H54 (cell line): ENCODE measurements around the gene SERPINB6.

Source experiments
- DNase-seq: peaks from one replicate; pipeline ENCODE4 v3.0.0; 2011; ENCODE audit warnings: low spot score, mixed read lengths; ENCODE audit not compliant: insufficient read length
- FAIRE-seq: peaks from 3 replicates; lab custom pipeline; 2011; peaks lifted over from hg19 to GRCh38; lab: Jason Lieb, UNC
- POLR2A ChIP-seq: IDR thresholded peaks from 2 replicates; pipeline ENCODE4 v1.6.1; 2011; ENCODE audit warnings: low read depth, mild to moderate bottlenecking, low read length

Gene SERPINB6

DNA sequence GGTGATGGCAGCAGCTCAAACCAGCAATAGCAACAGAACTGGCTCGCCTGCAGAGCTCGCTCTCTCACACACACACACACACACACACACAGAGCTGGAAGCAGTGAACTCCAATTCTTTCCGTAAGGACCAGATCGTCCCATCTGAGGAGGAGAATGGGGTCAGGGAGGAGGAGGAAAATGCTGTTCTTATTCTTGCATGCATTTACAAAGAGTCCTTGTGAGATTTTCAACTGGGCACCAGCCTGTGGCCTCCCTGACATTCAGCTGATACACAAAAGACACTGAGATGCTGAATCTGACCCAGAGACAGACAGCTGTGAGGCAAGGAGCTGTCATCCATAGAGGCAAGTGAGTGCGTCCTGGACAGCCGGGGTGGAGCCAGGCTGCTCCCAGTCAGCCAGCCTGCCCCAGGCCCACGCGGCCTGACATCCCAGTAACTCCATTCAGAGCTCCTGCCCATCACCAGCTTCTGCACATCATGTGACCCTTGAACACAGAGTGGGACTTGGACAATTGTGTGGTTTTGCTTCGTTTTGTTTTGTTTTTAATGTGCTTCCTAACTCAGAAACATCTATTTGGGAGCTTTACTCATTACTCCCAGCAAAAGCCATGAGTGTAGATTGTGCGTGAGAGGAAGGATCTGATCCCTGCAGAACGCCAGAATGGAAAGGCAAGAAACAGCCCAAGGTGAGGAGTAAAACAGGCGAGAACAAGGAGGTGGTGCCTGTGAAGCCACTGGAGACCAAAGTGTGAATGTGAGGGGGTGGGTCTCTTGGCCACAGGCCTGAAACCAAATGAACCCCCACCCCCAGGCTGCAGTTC is 70.3 kb downstream of the SERPINB6 start:
- DNase-seq (no peak), FAIRE-seq (no peak)
- TF ChIP-seq POLR2A = no peak

DNA sequence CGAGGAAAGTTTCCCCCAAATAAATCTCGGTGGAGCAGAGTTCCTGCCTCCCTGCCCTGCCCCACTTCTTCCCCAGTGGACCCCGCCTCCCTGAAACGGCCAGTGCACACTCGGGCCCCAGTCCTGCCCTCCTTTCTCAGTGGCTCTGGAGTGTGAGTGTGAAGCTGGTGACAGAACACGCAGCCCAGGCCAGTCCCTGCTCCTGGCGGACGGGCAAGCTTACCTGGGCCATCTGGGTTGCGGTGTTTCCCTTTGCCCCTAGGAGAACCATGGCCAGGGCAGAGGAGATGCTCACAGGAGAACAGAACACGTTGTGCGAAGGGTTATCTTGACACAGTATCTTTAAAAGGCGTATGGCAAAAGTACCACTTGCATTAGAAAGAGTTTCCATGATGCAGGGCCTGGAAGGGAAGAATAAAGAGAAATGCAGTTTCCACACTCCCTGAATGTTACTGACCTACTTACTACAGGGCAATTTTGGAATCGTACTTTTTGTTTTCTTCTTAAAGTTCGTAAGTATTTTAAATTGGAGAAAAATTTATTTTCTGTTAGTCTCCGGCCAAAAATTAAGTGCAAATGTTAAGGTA is 71.1 kb downstream of the SERPINB6 start:
- TF ChIP-seq POLR2A = no peak
- FAIRE-seq (no peak), DNase-seq (no peak)

- DNase-seq (no peak), FAIRE-seq (no peak)
- no peak for TF ChIP-seq POLR2A
Measured at GRCh38 chr6:2899596-2899995, 71.8 kb downstream of the SERPINB6 start.
